Measurements from ENCODE around the gene DENND1A. TPM values are rescaled to one million over a fixed set of nuclear protein-coding genes. Genes with fewer than 3 reads are reported as not detected.

Gene DENND1A
- total RNA-seq, 1 experiment from 2014 or later: 19.7 TPM

DNA sequence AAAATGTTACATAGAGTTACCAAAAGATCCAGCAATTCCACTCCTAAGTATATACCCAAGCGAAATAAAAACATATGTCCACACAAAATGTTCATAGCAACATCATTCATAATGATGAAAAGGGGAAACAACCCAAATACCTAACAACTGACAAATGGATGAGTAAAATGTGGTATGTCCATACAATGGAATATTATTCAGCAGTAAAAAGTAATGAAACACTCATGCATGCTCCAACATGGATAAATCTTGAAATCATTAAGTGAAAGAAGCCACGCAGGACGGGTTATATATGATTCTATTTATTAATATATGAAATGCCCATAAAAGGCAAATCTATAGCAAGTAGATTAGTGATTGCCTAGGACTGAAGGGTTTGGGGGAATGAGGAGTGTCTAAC, 6.0 kb downstream of the DENND1A start:
- no peak overlapping the region for H3K27ac ChIP-seq (ENCODE audit: low read length)
- peaks cover 7% of the 10 kb centered on the region for H3K4me1 ChIP-seq (ENCODE audit: control insufficient read depth, insufficient read depth, low read length)
- H3K9me3 ChIP-seq (ENCODE audit: control insufficient read depth, insufficient read depth, low read depth, low read length): no peaks in the 10 kb centered on the region
- ChIA-PET POLR2A (no interaction called here), CTCF (no interaction called here)
- no TSS peak for BruUV-seq (replicated peaks)
- intact Hi-C loops (cut with micrococcal nuclease; ENCODE audit: unreplicated experiment): no loop called here
- no peaks in the 10 kb centered on the region for H3K27me3 ChIP-seq (ENCODE audit: control insufficient read depth, insufficient read depth, low read length)
- TF ChIP-seq, protein P1, sequence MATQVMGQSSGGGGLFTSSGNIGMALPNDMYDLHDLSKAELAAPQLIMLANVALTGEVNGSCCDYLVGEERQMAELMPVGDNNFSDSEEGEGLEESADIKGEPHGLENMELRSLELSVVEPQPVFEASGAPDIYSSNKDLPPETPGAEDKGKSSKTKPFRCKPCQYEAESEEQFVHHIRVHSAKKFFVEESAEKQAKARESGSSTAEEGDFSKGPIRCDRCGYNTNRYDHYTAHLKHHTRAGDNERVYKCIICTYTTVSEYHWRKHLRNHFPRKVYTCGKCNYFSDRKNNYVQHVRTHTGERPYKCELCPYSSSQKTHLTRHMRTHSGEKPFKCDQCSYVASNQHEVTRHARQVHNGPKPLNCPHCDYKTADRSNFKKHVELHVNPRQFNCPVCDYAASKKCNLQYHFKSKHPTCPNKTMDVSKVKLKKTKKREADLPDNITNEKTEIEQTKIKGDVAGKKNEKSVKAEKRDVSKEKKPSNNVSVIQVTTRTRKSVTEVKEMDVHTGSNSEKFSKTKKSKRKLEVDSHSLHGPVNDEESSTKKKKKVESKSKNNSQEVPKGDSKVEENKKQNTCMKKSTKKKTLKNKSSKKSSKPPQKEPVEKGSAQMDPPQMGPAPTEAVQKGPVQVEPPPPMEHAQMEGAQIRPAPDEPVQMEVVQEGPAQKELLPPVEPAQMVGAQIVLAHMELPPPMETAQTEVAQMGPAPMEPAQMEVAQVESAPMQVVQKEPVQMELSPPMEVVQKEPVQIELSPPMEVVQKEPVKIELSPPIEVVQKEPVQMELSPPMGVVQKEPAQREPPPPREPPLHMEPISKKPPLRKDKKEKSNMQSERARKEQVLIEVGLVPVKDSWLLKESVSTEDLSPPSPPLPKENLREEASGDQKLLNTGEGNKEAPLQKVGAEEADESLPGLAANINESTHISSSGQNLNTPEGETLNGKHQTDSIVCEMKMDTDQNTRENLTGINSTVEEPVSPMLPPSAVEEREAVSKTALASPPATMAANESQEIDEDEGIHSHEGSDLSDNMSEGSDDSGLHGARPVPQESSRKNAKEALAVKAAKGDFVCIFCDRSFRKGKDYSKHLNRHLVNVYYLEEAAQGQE (IDR thresholded peaks at IDR 0.05; ENCODE audit: insufficient read depth in 1 of 2, low read depth in 2 of 2, low read length in 1 of 2): no peak
- no peak overlapping the region for H3K4me3 ChIP-seq (ENCODE audit: low read depth in 2 of 2, low read length in 2 of 2)
- ATAC-seq (no peak), DNase-seq (ENCODE audit: low read depth, low spot score) (no peak)
- no peaks in the 10 kb centered on the region for H3K36me3 ChIP-seq (ENCODE audit: control insufficient read depth, insufficient read depth, low read length)
- in situ Hi-C loops (cut with HindIII; ENCODE audit: low pct_unique_long_range_greater_than_20kb, low sequenced_read_pairs): no loop called here

DNA sequence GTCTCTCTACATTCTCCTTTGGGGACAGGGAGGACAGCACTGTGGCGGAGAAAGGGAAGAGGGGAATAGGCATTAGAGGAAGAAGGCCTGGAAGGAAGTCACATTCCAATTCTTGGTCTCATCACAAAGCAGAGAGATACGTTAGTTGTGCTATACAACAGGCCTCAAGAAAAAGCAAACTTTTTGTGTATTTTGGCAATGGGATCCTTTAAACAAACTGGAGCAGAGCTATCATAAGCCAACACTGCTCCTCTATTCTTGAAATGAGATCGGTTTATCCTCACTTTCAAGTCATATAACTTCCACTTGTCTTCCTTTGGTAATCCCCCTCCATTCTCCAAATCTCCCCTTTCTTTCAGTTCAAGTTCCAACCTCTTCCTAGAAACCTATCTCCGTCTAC, 6.5 kb downstream of the DENND1A start:
- POLR2A ChIA-PET: no interaction called here
- in situ Hi-C loops (cut with HindIII; ENCODE audit: low pct_unique_long_range_greater_than_20kb, low sequenced_read_pairs) (no loop called here), intact Hi-C loops (cut with micrococcal nuclease; ENCODE audit: unreplicated experiment) (no loop called here)
- DNase-seq (ENCODE audit: low read depth, low spot score): no peak
- H3K9me3 ChIP-seq (ENCODE audit: control insufficient read depth, insufficient read depth, low read depth, low read length): no peaks in the 10 kb centered on the region
- no peak overlapping the region for H3K4me3 ChIP-seq (ENCODE audit: low read depth in 2 of 2, low read length in 2 of 2)
- H3K4me1 ChIP-seq (ENCODE audit: control insufficient read depth, insufficient read depth, low read length): peaks cover 2% of the 10 kb centered on the region
- BruUV-seq (replicated peaks): no TSS peak
- CTCF ChIA-PET: no interaction called here
- no peak overlapping the region for H3K27ac ChIP-seq (ENCODE audit: low read length)
- ATAC-seq: no peak
- no peaks in the 10 kb centered on the region for H3K27me3 ChIP-seq (ENCODE audit: control insufficient read depth, insufficient read depth, low read length)
- H3K36me3 ChIP-seq (ENCODE audit: control insufficient read depth, insufficient read depth, low read length): no peaks in the 10 kb centered on the region
- TF ChIP-seq POLR2AphosphoS5 (IDR thresholded peaks at IDR 0.05; ENCODE audit: low read depth, low read length) (no peak), TCF7L2 (IDR thresholded peaks at IDR 0.05; ENCODE audit: low read depth, low read length) (no peak), SIN3A (IDR thresholded peaks at IDR 0.05; ENCODE audit: borderline replicate concordance, insufficient read depth, low read depth, low read length) (no peak)
- TF ChIP-seq, protein P2, sequence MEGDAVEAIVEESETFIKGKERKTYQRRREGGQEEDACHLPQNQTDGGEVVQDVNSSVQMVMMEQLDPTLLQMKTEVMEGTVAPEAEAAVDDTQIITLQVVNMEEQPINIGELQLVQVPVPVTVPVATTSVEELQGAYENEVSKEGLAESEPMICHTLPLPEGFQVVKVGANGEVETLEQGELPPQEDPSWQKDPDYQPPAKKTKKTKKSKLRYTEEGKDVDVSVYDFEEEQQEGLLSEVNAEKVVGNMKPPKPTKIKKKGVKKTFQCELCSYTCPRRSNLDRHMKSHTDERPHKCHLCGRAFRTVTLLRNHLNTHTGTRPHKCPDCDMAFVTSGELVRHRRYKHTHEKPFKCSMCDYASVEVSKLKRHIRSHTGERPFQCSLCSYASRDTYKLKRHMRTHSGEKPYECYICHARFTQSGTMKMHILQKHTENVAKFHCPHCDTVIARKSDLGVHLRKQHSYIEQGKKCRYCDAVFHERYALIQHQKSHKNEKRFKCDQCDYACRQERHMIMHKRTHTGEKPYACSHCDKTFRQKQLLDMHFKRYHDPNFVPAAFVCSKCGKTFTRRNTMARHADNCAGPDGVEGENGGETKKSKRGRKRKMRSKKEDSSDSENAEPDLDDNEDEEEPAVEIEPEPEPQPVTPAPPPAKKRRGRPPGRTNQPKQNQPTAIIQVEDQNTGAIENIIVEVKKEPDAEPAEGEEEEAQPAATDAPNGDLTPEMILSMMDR (IDR thresholded peaks at IDR 0.05): no peak
- TF ChIP-seq, protein P1 (IDR thresholded peaks at IDR 0.05; ENCODE audit: insufficient read depth in 1 of 2, low read depth in 2 of 2, low read length in 1 of 2): no peak
